Caco-2 (cell line): ENCODE data around the gene NMNAT2. TPM values are rescaled to one million over a fixed set of nuclear protein-coding genes. Genes with fewer than 3 reads are reported as not detected.

ENCODE experiments used
- BruUV-seq: library from RNA; stranded (reverse); fragments of 400-500 nt; replicated peaks from 2 replicates; lab custom pipeline; 2021; lab: Mats Ljungman, UMichigan
- CTCF ChIA-PET: fragments of 300-600 bp; sonication (Branson Sonifier 250); formaldehyde crosslinking; loops from one replicate; lab custom pipeline; 2022; ENCODE audit warnings: antibody characterized with exemption; lab: Charles Lee
- POLR2A ChIA-PET: fragments of 300-600 bp; sonication (Branson Sonifier 250); formaldehyde crosslinking; loops from one replicate; lab custom pipeline; 2022; ENCODE audit warnings: antibody characterized with exemption; lab: Charles Lee
- DNase-seq, 2 experiments: peaks; one replicate each; pipeline versions ENCODE4 v3.0.0 to v3.0.0-alpha.2; 2020 to 2022
- H3K27me3 ChIP-seq: replicated peaks from 2 replicates; pipeline ENCODE4 v1.6.0; 2011; ENCODE audit warnings: low read length; ENCODE audit not compliant: control insufficient read depth, insufficient read depth
- H3K36me3 ChIP-seq: 2 replicates; pipeline ENCODE4 v1.5.1; 2011; ENCODE audit warnings: low read length; ENCODE audit not compliant: control insufficient read depth, insufficient read depth
- H3K4me1 ChIP-seq: fragments of 250-450 bp; sonication (Bioruptor Pico); 2 replicates; pipeline ENCODE4 v1.5.1; 2020; ENCODE audit warnings: mild to moderate bottlenecking
- H3K4me3 ChIP-seq: 2 replicates; pipeline ENCODE4 v1.5.1; 2011; ENCODE audit warnings: low read depth, mild to moderate bottlenecking, control low read depth, low read length
- H3K9me3 ChIP-seq: fragments of 250-450 bp; sonication (Bioruptor Pico); 2 replicates; pipeline ENCODE4 v1.5.1; 2020; ENCODE audit warnings: mild to moderate bottlenecking, moderate library complexity
- H3K27ac Mint-ChIP-seq: one replicate; pipeline ENCODE4 v1.8.0; 2022; ENCODE audit warnings: mixed read lengths; ENCODE audit not compliant: unreplicated experiment
- H3K27me3 Mint-ChIP-seq: one replicate; pipeline ENCODE4 v1.8.0; 2022; ENCODE audit warnings: mixed read lengths; ENCODE audit not compliant: insufficient read depth, unreplicated experiment
- H3K36me3 Mint-ChIP-seq: one replicate; pipeline ENCODE4 v1.8.0; 2022; ENCODE audit warnings: mild to moderate bottlenecking, mixed read lengths; ENCODE audit not compliant: insufficient read depth, unreplicated experiment
- H3K4me1 Mint-ChIP-seq: one replicate; pipeline ENCODE4 v1.8.0; 2022; ENCODE audit warnings: low read depth, mixed read lengths; ENCODE audit not compliant: unreplicated experiment
- H3K4me3 Mint-ChIP-seq: one replicate; pipeline ENCODE4 v1.8.0; 2022; ENCODE audit warnings: mild to moderate bottlenecking, moderate library complexity, mixed read lengths; ENCODE audit not compliant: unreplicated experiment
- H3K9me3 Mint-ChIP-seq: one replicate; pipeline ENCODE4 v1.8.0; 2022; ENCODE audit warnings: mixed read lengths; ENCODE audit not compliant: unreplicated experiment
- intact Hi-C: fragments of 100-400 bp; cut with micrococcal nuclease; formaldehyde crosslinking; loops from one replicate; pipeline ENCODE4 v1.10.0; 2022; ENCODE audit not compliant: unreplicated experiment
- total RNA-seq: library from RNA; stranded (reverse); gene quantifications from 2 replicates; pipeline ENCODE4 v1.2.3, GENCODE V29; 2022
- TF ChIP-seq, protein P1 (sequence below), 2 experiments: fragments of 200-600 bp in 1 of 2; IDR thresholded peaks; 1 replicate in 1 of 2; 2 replicates in 1 of 2; pipeline versions ENCODE4 v1.5.1 to v1.8.0; 2011 to 2022; ENCODE audit warnings: antibody characterized with exemption in 1 of 2, control low read depth in 1 of 2, inconsistent platforms in 1 of 2, low read depth in 1 of 2, low read length in 1 of 2, mild to moderate bottlenecking in 1 of 2, moderate library complexity in 1 of 2; ENCODE audit not compliant: insufficient read depth in 1 of 2, severe bottlenecking in 1 of 2, unreplicated experiment in 1 of 2

NMNAT2 gene
- total RNA-seq, 1 experiment from 2014 or later = 16.4 TPM

DNA sequence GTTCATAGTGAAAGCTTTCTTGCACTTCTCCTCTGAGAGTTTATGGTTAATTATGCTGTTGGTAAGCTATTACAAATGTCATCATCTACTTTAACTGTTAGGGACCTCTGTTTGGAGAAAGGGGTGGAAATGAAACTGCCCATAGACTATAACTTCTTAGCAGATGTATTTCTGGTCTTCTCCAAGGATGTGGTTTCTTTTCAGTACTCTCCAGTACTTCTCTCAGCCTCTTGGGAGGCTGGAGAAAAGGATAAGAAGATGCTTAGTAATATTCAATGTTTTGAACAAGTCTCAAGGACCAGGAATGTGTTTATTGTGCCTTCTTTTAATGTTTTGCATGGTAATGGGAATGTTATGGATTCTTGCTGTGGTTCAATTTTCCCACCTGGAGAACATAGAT is 171.7 kb downstream of the NMNAT2 start:
- peaks cover 21% of the 10 kb centered on the region for H3K36me3 Mint-ChIP-seq
- no TSS peak for BruUV-seq
- intact Hi-C loops = no loop called here
- TF ChIP-seq, protein P1, sequence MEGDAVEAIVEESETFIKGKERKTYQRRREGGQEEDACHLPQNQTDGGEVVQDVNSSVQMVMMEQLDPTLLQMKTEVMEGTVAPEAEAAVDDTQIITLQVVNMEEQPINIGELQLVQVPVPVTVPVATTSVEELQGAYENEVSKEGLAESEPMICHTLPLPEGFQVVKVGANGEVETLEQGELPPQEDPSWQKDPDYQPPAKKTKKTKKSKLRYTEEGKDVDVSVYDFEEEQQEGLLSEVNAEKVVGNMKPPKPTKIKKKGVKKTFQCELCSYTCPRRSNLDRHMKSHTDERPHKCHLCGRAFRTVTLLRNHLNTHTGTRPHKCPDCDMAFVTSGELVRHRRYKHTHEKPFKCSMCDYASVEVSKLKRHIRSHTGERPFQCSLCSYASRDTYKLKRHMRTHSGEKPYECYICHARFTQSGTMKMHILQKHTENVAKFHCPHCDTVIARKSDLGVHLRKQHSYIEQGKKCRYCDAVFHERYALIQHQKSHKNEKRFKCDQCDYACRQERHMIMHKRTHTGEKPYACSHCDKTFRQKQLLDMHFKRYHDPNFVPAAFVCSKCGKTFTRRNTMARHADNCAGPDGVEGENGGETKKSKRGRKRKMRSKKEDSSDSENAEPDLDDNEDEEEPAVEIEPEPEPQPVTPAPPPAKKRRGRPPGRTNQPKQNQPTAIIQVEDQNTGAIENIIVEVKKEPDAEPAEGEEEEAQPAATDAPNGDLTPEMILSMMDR (IDR thresholded peaks at IDR 0.05; ENCODE audit: insufficient read depth in 1 of 2, low read depth in 1 of 2, low read length in 1 of 2, severe bottlenecking in 1 of 2, unreplicated experiment in 1 of 2) = no peak
- POLR2A ChIA-PET = no interaction called here
- CTCF ChIA-PET = no interaction called here
- no peak for DNase-seq
- no peaks in the 10 kb centered on the region for H3K4me1 Mint-ChIP-seq
- H3K4me3 ChIP-seq = no peak overlapping the region
- no peaks in the 10 kb centered on the region for H3K4me1 ChIP-seq
- no peak overlapping the region for H3K27ac Mint-ChIP-seq
- no peak overlapping the region for H3K4me3 Mint-ChIP-seq
- H3K27me3 ChIP-seq = no peaks in the 10 kb centered on the region
- peaks cover 10% of the 10 kb centered on the region for H3K9me3 Mint-ChIP-seq
- H3K9me3 ChIP-seq = 0 out of 2 replicates have a peak, but pooled peaks cover 4% of the 10 kb centered on the region
- H3K36me3 ChIP-seq = no peaks in the 10 kb centered on the region
- H3K27me3 Mint-ChIP-seq = no peaks in the 10 kb centered on the region

DNA sequence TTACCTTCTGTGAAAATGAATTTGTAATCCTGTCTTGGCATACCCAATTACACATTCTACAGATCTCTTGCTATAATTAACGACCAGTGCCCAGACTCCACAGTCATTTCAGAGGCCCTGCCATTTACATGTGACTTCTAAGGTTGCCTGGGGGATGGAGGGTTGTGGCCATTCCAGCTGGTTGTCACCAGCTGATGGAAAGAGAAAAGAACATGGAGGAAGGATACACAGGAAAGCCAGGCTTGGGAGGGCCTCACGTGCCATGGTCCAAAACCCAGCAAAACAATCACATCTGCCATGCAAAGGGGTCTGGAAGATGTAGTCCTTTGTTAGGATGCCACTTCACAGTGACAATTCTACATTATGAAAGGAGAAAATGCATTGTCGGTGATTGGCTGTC is 172.8 kb downstream of the NMNAT2 start:
- intact Hi-C loops = no loop called here
- 0 out of 2 replicates have a peak, but pooled peaks cover 4% of the 10 kb centered on the region for H3K9me3 ChIP-seq
- no TSS peak for BruUV-seq
- H3K27me3 Mint-ChIP-seq = no peaks in the 10 kb centered on the region
- H3K4me3 Mint-ChIP-seq = no peak overlapping the region
- no peak overlapping the region for H3K27ac Mint-ChIP-seq
- H3K4me3 ChIP-seq = no peak overlapping the region
- no peak for DNase-seq
- TF ChIP-seq, protein P1 (IDR thresholded peaks at IDR 0.05; ENCODE audit: insufficient read depth in 1 of 2, low read depth in 1 of 2, low read length in 1 of 2, severe bottlenecking in 1 of 2, unreplicated experiment in 1 of 2) = no peak
- peaks cover 7% of the 10 kb centered on the region for H3K9me3 Mint-ChIP-seq
- ChIA-PET CTCF (no interaction called here), POLR2A (no interaction called here)
- no peaks in the 10 kb centered on the region for H3K36me3 ChIP-seq
- no peaks in the 10 kb centered on the region for H3K4me1 Mint-ChIP-seq
- no peaks in the 10 kb centered on the region for H3K27me3 ChIP-seq
- H3K4me1 ChIP-seq = no peaks in the 10 kb centered on the region
- peaks cover 20% of the 10 kb centered on the region for H3K36me3 Mint-ChIP-seq

DNA sequence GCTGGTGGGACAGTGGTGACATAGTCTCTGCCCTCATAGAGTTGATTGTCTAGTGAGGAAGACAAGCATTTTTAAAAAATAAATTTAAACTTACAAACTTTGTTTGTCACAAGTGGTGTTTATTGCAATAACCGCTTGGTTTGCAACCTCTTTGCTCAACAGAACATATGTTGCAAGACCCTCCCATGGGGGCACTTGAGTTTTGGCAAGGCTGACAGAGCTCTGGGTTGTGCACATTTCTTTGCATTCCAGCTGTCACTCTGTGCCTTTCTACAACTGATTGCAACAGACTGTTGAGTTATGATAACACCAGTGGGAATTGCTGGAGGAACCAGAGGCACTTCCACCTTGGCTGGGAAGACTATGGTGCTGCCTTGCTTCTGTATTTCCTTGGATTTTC is 173.7 kb downstream of the NMNAT2 start:
- POLR2A ChIA-PET = no interaction called here
- no peaks in the 10 kb centered on the region for H3K9me3 Mint-ChIP-seq
- no peaks in the 10 kb centered on the region for H3K4me1 ChIP-seq
- no TSS peak for BruUV-seq
- H3K4me3 Mint-ChIP-seq = no peak overlapping the region
- no peak overlapping the region for H3K4me3 ChIP-seq
- no peak overlapping the region for H3K27ac Mint-ChIP-seq
- no peaks in the 10 kb centered on the region for H3K36me3 ChIP-seq
- CTCF ChIA-PET = interaction anchor here (0.5 kb wide), 1 partner anchor 31 kb away, joined by 4 read pairs; no protein-coding TSS in a partner anchor
- no peaks in the 10 kb centered on the region for H3K4me1 Mint-ChIP-seq
- peaks cover 28% of the 10 kb centered on the region for H3K36me3 Mint-ChIP-seq
- TF ChIP-seq, protein P1 (IDR thresholded peaks at IDR 0.05; ENCODE audit: insufficient read depth in 1 of 2, low read depth in 1 of 2, low read length in 1 of 2, severe bottlenecking in 1 of 2, unreplicated experiment in 1 of 2) = no peak
- H3K27me3 Mint-ChIP-seq = no peaks in the 10 kb centered on the region
- DNase-seq = peak in 1 of 2 experiments; percentile 19
- no peaks in the 10 kb centered on the region for H3K9me3 ChIP-seq
- no peaks in the 10 kb centered on the region for H3K27me3 ChIP-seq
- intact Hi-C loops = no loop called here
